T-helper 17 cell (primary cell): ENCODE measurements around the gene LHFPL2. TPM values are rescaled to one million over a fixed set of nuclear protein-coding genes. Genes with fewer than 3 reads are reported as not detected.

Source experiments
- ATAC-seq: fragments of 150-1000 bp; cut with Tn5 transposase; 2 replicates; pipeline ENCODE4 v1.10.0; 2021; ENCODE audit warnings: mild to moderate bottlenecking, moderate library complexity
- DNase-seq, 3 donors: peaks; one replicate each; pipeline versions ENCODE4 v3.0.0 to v3.0.0-alpha.2; 2020 to 2021
- H3K9me3 ChIP-seq: one replicate; pipeline ENCODE4 v1.7.0; 2013; ENCODE audit warnings: low read length, mild to moderate bottlenecking; ENCODE audit not compliant: control insufficient read depth, poor library complexity, severe bottlenecking
- H3K27ac Mint-ChIP-seq: one replicate; pipeline ENCODE4 v1.8.0; 2022; ENCODE audit warnings: mild to moderate bottlenecking, moderate library complexity, mixed read lengths
- H3K27me3 Mint-ChIP-seq: one replicate; pipeline ENCODE4 v1.8.0; 2022; ENCODE audit warnings: mixed read lengths
- H3K36me3 Mint-ChIP-seq: one replicate; pipeline ENCODE4 v1.8.0; 2022; ENCODE audit warnings: low read depth, mixed read lengths
- H3K4me1 Mint-ChIP-seq: one replicate; pipeline ENCODE4 v1.8.0; 2022; ENCODE audit warnings: mild to moderate bottlenecking, mixed read lengths
- H3K4me3 Mint-ChIP-seq: one replicate; pipeline ENCODE4 v1.8.0; 2022; ENCODE audit warnings: mild to moderate bottlenecking, moderate library complexity, mixed read lengths
- total RNA-seq, 4 donors: library from RNA in 2 of 4; stranded (reverse) in 2 of 4; gene quantifications; one replicate each; pipeline ENCODE4 v1.2.3 and lab custom pipeline; 2022 to 2026

Gene LHFPL2
- total RNA-seq, 2 donors from 2014 or later: 1.3 to 4.3 TPM

GRCh38 chr5:78543292-78543691 is 105.3 kb downstream of the LHFPL2 start:
- H3K27me3 Mint-ChIP-seq: peaks cover 16% of the 10 kb centered on the region
- H3K4me3 Mint-ChIP-seq: no peak overlapping the region
- peaks cover 8% of the 10 kb centered on the region for H3K4me1 Mint-ChIP-seq
- ATAC-seq (no peak), DNase-seq (no peak)
- no peaks in the 10 kb centered on the region for H3K9me3 ChIP-seq
- H3K36me3 Mint-ChIP-seq: no peaks in the 10 kb centered on the region
- H3K27ac Mint-ChIP-seq: no peak overlapping the region

GRCh38 chr5:78542321-78542840 is 106.2 kb downstream of the LHFPL2 start:
- Mint-ChIP-seq H3K4me1 (peaks cover 8% of the 10 kb centered on the region), H3K27me3 (peaks cover 16% of the 10 kb centered on the region), H3K4me3 (no peak overlapping the region), H3K27ac (no peak overlapping the region), H3K36me3 (no peaks in the 10 kb centered on the region)
- DNase-seq (no peak), ATAC-seq (no peak)
- H3K9me3 ChIP-seq: no peaks in the 10 kb centered on the region

GRCh38 chr5:78541086-78541654 is 107.4 kb downstream of the LHFPL2 start:
- ATAC-seq (no peak), DNase-seq (no peak)
- Mint-ChIP-seq H3K4me1 (peaks cover 6% of the 10 kb centered on the region), H3K27ac (no peak overlapping the region), H3K27me3 (peaks cover 21% of the 10 kb centered on the region), H3K36me3 (no peaks in the 10 kb centered on the region), H3K4me3 (no peak overlapping the region)
- no peaks in the 10 kb centered on the region for H3K9me3 ChIP-seq

GRCh38 chr5:78540335-78541085 is 108.1 kb downstream of the LHFPL2 start:
- Mint-ChIP-seq H3K27me3 (peaks cover 22% of the 10 kb centered on the region), H3K4me1 (peaks cover 6% of the 10 kb centered on the region), H3K4me3 (no peak overlapping the region), H3K27ac (no peak overlapping the region), H3K36me3 (no peaks in the 10 kb centered on the region)
- ATAC-seq: no peak
- DNase-seq: no peak
- no peaks in the 10 kb centered on the region for H3K9me3 ChIP-seq

GRCh38 chr5:78538240-78538850 is 110.2 kb downstream of the LHFPL2 start:
- ATAC-seq: no peak

GRCh38 chr5:78537821-78538220 is 110.8 kb downstream of the LHFPL2 start:
- ATAC-seq: peak; percentile 35

More at GRCh38 chr5:78538240-78538850, 110.2 kb downstream of the LHFPL2 start:
- DNase-seq: no peak
- Mint-ChIP-seq H3K4me1 (peaks cover 5% of the 10 kb centered on the region), H3K27ac (no peak overlapping the region), H3K27me3 (peaks cover 31% of the 10 kb centered on the region), H3K36me3 (no peaks in the 10 kb centered on the region), H3K4me3 (no peak overlapping the region)
- no peaks in the 10 kb centered on the region for H3K9me3 ChIP-seq

GRCh38 chr5:78537411-78537810 is 111.2 kb downstream of the LHFPL2 start:
- no peak overlapping the region for H3K4me3 Mint-ChIP-seq
- ATAC-seq (no peak), DNase-seq (no peak)
- H3K9me3 ChIP-seq: no peaks in the 10 kb centered on the region
- H3K36me3 Mint-ChIP-seq: no peaks in the 10 kb centered on the region
- H3K27me3 Mint-ChIP-seq: peaks cover 22% of the 10 kb centered on the region
- H3K27ac Mint-ChIP-seq: no peak overlapping the region
- H3K4me1 Mint-ChIP-seq: peaks cover 5% of the 10 kb centered on the region

More at GRCh38 chr5:78537821-78538220, 110.8 kb downstream of the LHFPL2 start:
- DNase-seq: no peak
- Mint-ChIP-seq H3K27ac (no peak overlapping the region), H3K27me3 (peaks cover 26% of the 10 kb centered on the region), H3K4me1 (peaks cover 5% of the 10 kb centered on the region), H3K4me3 (no peak overlapping the region), H3K36me3 (no peaks in the 10 kb centered on the region)
- H3K9me3 ChIP-seq: no peaks in the 10 kb centered on the region

- H3K4me3 Mint-ChIP-seq: no peak overlapping the region
- peaks cover 18% of the 10 kb centered on the region for H3K27me3 Mint-ChIP-seq
- no peak overlapping the region for H3K27ac Mint-ChIP-seq
- H3K4me1 Mint-ChIP-seq: peaks cover 5% of the 10 kb centered on the region
- no peaks in the 10 kb centered on the region for H3K36me3 Mint-ChIP-seq
- ATAC-seq (no peak), DNase-seq (no peak)
- no peaks in the 10 kb centered on the region for H3K9me3 ChIP-seq
These were observed 111.8 kb downstream of the LHFPL2 start for GRCh38 chr5:78536661-78537196.

- no peak for DNase-seq
- no peaks in the 10 kb centered on the region for H3K9me3 ChIP-seq
- Mint-ChIP-seq H3K27ac (no peak overlapping the region), H3K36me3 (no peaks in the 10 kb centered on the region), H3K4me1 (peaks cover 5% of the 10 kb centered on the region), H3K27me3 (peaks cover 18% of the 10 kb centered on the region), H3K4me3 (no peak overlapping the region)
- no peak for ATAC-seq
These were observed 113.7 kb downstream of the LHFPL2 start for GRCh38 chr5:78534905-78535200.

GRCh38 chr5:78534148-78534904 is 114.2 kb downstream of the LHFPL2 start:
- Mint-ChIP-seq H3K4me1 (peaks cover 5% of the 10 kb centered on the region), H3K4me3 (no peak overlapping the region), H3K27me3 (peaks cover 18% of the 10 kb centered on the region), H3K36me3 (no peaks in the 10 kb centered on the region), H3K27ac (no peak overlapping the region)
- no peak for DNase-seq
- H3K9me3 ChIP-seq: no peaks in the 10 kb centered on the region
- ATAC-seq: no peak

- peaks cover under 1% of the 10 kb centered on the region for H3K4me1 Mint-ChIP-seq
- no peak overlapping the region for H3K4me3 Mint-ChIP-seq
- peaks cover 21% of the 10 kb centered on the region for H3K27me3 Mint-ChIP-seq
- H3K9me3 ChIP-seq: no peaks in the 10 kb centered on the region
- peaks cover 2% of the 10 kb centered on the region for H3K36me3 Mint-ChIP-seq
- DNase-seq (no peak), ATAC-seq (no peak)
- H3K27ac Mint-ChIP-seq: no peak overlapping the region
These were observed 115.2 kb downstream of the LHFPL2 start for GRCh38 chr5:78533356-78533755.

- DNase-seq: no peak
- Mint-ChIP-seq H3K27me3 (peaks cover 32% of the 10 kb centered on the region), H3K4me3 (no peak overlapping the region), H3K4me1 (peaks cover 5% of the 10 kb centered on the region), H3K36me3 (peaks cover 2% of the 10 kb centered on the region), H3K27ac (no peak overlapping the region)
- no peaks in the 10 kb centered on the region for H3K9me3 ChIP-seq
- ATAC-seq: no peak
These were observed 118.1 kb downstream of the LHFPL2 start for GRCh38 chr5:78530342-78531096.
